ENCODE results near the gene ETFBKMT.

ETFBKMT gene, protein sequence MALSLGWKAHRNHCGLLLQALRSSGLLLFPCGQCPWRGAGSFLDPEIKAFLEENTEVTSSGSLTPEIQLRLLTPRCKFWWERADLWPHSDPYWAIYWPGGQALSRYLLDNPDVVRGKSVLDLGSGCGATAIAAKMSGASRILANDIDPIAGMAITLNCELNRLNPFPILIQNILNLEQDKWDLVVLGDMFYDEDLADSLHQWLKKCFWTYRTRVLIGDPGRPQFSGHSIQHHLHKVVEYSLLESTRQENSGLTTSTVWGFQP

GRCh38 chr12:31659087-31659942 lies at the start of gene ETFBKMT:
Gene ETFBKMT, plus strand, starts transcription at chr12:31659688. Its CDS starts 2,266 bp downstream, at chr12:31661954.
- DNase-seq = peak; percentile 90 to 94

DNA sequence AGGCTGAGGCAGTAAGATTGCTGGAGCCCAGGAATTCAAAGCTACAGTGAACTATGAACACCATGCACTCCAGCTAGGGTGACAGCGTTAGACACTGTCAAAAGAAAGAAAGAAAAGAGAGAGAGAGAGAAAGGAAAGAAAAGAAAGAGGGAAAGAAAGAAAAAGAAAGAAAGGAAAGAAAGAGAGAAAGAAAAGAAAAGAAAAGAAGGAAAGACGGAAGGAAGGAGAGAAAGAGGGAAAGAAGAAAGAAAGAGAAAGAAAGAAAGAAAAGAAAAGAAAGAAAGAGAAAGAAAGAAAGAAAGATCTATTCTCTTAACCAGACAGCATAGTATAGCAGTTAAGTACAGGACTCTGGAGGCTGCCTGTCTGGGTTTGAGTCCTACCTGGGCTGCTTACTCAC lies 46.7 kb upstream of the ETFBKMT start:
- no peak for DNase-seq

DNA sequence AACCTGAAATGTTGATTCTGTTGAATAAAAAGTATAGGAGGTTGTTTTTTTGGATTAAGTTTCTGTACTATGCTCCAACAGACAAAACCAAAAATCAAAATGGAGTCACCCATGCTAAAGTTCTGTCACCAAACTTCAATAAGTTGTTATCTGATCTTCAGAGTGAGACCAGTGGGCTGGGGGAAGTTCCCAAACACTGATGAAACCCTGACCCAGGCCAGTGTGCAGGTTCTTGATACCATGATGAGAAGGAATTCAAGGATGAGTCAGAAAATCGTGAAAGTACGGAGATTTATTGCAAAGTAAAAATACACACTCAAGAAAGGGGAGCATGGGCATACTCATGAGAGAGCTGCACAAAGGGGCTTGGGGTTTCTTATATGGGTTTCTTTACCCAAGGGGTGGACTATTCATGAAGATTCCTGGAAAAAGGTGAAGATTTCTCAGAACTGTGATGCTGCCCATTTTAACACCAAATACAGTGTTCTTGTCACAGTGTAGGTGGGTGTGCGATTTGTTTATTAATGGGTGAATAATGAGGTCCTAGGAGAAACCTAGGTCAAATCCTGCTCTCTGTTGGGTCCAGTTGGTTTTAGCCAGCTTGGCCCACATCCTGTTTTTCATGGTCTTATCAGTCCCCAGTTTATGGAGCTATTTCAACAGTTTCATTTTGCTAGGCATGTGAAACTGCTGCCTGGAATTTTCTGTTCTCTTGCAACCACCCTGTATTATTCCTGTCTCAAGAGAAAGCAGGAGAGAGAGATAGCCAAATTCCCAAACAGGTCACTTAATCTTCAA lies 41.1 kb upstream of the ETFBKMT start:
- DNase-seq = no peak

DNA sequence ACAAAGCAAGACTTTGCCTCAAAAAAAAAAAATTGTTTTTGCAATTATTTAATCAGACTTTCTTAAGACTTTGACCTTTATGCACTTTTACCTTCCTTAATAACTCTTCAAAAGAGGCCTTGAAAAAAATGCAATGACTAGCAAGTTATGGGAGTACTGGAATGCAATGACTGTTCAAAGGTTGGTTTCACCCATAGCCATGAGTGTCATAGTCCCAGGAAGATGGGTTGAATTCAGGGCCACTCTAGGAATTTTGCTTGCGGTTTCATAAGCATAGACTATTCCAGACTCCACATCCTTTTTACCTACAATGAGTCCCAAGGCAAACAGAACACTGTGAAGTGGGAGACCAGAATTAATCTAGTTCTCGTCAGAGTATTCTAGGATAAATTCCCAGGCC lies 39.2 kb upstream of the ETFBKMT start:
- DNase-seq = no peak

- no peak for DNase-seq
Measured at GRCh38 chr12:31622038-31622437, 37.5 kb upstream of the ETFBKMT start.

GRCh38 chr12:31626270-31626995 lies 33.1 kb upstream of the ETFBKMT start:
- no peak for DNase-seq

DNA sequence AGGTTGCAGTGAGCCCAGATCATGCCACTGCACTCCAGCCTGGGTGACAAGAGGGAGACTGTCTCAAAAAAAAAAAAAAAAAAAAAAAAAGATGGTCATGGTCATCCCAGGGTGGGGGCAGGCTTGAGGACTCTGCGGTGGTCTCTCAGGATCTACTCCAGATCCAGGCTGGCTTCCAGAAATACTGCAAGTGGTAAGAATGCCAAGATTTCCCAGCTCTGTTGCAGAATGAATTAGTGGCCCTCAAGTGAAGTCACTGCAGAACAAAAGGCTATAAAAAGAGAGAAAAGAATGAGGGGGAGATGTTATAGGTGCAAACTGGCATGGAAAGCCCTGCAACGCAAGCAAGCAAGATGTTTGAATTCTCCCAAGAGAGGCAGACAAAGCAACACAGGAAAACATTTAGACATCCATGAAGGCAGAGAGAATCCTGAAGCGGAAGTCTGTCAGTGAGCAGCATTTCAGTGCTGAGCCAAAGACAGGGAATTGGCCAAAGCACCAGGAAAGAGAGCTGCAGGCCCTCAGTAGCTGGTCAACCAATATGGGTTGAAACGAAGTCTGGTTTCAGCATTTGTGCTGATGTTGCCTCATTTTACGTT lies 31.9 kb upstream of the ETFBKMT start:
- DNase-seq = no peak

GRCh38 chr12:31629756-31630732 lies 29.4 kb upstream of the ETFBKMT start:
- no peak for DNase-seq

- DNase-seq = no peak
Measured at GRCh38 chr12:31631023-31631724, 28.3 kb upstream of the ETFBKMT start.

DNA sequence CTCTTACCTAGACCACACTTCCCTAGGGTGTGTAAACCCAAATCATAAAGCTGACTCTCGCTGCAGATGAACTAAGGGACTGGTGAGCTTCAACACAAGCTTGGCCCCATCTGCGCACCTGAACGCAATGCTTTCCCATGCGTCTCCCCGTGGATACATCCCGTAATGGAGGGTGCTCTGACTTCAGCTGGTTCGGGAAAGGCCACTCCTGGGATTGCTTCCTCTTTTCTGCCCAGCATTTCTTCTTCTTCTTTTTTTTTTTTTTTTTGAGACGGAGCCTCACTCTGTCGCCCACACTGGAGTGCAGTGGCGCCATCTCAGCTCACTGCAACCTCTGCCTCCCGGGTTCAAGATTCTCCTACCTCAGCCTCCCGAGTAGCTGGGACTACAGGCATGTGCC lies 27.7 kb upstream of the ETFBKMT start:
- DNase-seq = no peak

DNA sequence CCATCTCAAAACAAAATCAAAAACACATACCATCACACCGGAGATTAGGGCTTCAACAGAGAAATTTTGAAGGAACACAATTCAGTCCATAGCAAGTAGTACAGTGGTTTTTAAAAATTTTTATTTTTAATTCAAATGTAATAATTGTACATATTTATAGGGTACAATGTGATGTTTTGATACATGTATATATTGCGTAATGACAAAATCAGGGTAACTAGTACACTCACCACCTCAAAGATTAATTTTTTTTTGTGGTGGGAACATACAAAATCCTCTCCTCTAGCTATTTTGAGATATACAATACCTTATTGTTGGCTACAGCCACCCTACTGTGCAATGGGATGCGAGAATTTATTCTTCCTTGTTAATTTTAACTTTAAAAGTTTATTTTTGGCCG lies 26.0 kb upstream of the ETFBKMT start:
- no peak for DNase-seq

- no peak for DNase-seq
Measured at GRCh38 chr12:31634620-31635019, 24.9 kb upstream of the ETFBKMT start.

DNA sequence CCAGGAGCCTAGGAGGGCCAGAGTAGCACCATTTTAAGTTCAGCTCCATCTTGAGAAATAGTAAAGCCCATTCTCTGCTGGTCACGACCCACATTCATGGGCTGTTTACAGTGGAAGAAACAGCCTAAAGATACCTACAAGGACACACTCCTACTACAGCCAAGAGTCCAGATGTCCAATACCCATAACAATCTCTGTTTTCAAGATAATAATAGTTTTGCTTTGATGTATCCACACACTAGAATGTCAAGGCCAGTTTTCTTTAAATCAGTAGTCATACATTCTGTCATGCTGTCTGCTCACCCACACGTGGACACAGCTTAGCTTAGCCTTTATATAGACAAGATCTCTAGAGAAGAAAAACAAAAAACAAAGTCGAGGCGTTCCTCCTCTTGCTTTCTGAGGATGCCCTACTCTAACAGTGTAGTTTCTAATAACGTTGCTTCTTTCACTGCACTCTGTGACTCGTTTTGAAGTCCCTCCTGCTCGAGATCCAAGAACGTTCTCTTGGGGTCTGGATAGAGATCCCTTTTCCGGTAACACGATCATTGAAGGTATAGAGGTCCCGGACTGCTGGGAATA lies 17.9 kb upstream of the ETFBKMT start:
- no peak for DNase-seq

DNA sequence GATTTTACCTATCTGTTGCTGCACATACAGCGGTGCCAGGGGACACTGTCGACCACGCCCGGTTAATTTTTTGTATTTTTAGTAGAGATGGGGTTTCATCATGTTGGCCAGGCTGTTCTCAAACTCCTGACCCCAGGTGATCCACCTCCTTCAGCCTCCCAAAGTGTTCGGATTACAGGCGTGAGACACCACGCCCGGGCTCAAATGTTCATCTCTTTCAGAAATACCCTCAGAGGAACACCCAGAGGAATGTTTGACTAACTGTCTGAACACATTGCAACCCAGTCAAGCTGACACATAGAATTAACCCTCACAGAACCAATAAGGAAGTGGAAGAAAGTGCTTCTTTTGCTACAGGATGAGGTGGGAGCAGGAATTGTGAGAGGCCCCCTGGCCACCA lies 15.0 kb upstream of the ETFBKMT start:
- DNase-seq = no peak

DNA sequence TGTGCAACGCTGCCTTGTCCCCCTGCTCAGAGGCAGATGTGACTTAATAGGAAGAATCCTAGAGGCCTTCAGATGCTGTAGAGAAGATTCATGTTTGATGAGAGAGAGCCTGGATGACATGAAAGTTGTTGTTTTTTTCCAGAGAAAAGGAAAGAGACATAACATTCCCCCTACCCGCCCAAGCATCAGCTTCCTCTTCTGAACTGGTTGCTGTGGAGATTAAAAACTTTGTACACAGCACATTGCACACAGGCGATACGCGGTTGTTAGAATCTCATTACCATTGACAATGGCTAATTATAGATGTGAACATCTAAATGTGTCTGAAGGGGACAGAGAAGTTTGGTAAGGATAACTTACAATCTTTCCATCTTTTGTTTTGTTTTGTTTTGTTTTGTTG lies 13.6 kb upstream of the ETFBKMT start:
- no peak for DNase-seq

- DNase-seq = no peak
Measured at GRCh38 chr12:31647086-31647491, 12.4 kb upstream of the ETFBKMT start.

DNA sequence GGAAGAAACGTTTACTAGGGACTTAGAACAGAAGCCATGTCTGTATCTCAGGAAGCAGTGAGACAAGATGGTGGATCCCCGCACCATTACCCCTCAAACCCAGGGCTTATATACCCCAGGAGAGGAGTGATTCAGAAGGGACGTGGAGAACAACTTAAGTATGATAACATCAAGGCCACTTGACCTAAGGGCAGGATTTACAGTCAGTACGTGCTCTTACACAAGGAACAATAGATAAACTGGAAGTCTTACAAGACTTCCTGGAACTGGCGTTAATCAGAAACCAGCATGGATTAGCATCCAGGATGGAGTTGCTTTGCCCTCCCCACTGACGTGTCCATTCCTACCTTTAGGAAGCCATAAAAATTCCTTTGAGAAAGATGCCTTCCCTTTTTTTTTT lies 8.6 kb upstream of the ETFBKMT start:
- DNase-seq = no peak

- DNase-seq = no peak
Measured at GRCh38 chr12:31651893-31652521, 7.5 kb upstream of the ETFBKMT start.

GRCh38 chr12:31655208-31655607 lies 4.3 kb upstream of the ETFBKMT start:
- no peak for DNase-seq

GRCh38 chr12:31655792-31656191 lies 3.7 kb upstream of the ETFBKMT start:
- DNase-seq = no peak
